Epithelial cell of prostate (primary cell): Measurements from ENCODE around the gene TAF12.
A peak's percentile ranks its signal among the peaks of the same experiment; 100 is the strongest.
"Not testable (repeated sequence)": the region's sequence is repeated elsewhere in the genome, so short reads cannot be mapped to it uniquely, and the experiment has no call there.

ENCODE experiments used
- DNase-seq: peaks from one replicate; pipeline ENCODE4 v3.0.0-alpha.2; 2011; ENCODE audit warnings: low read depth, low spot score
- H3K27ac ChIP-seq: fragments of 450-650 bp; 2 replicates; pipeline ENCODE4 v1.5.1; 2017; ENCODE audit warnings: mild to moderate bottlenecking

The TAF12 gene

GRCh38 chr1:28642847-28643635 lies at the start of gene TAF12:
Gene TAF12 (minus strand): TSS chr1:28643067. CDS start chr1:28622081, 20,986 bp downstream.
- H3K27ac ChIP-seq = peak within 1 kb of the TSS; percentile 93

GRCh38 chr1:28691627-28692026 lies 48.8 kb upstream of the TAF12 start:
- not testable (repeated sequence) for DNase-seq, H3K27ac ChIP-seq

More at GRCh38 chr1:28642847-28643635, at the start of gene TAF12:
- DNase-seq = peak; percentile 84

- H3K27ac ChIP-seq = no peak overlapping the region
- DNase-seq = no peak
Observed at GRCh38 chr1:28684937-28685336, 42.1 kb upstream of the TAF12 start.

- DNase-seq = peak; percentile 16
- H3K27ac ChIP-seq = no peak overlapping the region
Observed at GRCh38 chr1:28682840-28683239, 40.0 kb upstream of the TAF12 start.

- no peak for DNase-seq
- H3K27ac ChIP-seq = no peak overlapping the region
Observed at GRCh38 chr1:28680151-28680550, 37.3 kb upstream of the TAF12 start.

GRCh38 chr1:28675924-28676257 lies 33.0 kb upstream of the TAF12 start:
- no peak for DNase-seq
- no peak overlapping the region for H3K27ac ChIP-seq

GRCh38 chr1:28672971-28673370 lies 30.1 kb upstream of the TAF12 start:
- DNase-seq = not testable (repeated sequence)

GRCh38 chr1:28671254-28671780 lies 28.4 kb upstream of the TAF12 start:
- no peak overlapping the region for H3K27ac ChIP-seq
- DNase-seq = no peak

More at GRCh38 chr1:28672971-28673370, 30.1 kb upstream of the TAF12 start:
- H3K27ac ChIP-seq = not testable (repeated sequence)

- peak overlapping the region; percentile 97 for H3K27ac ChIP-seq
- no peak for DNase-seq
Observed at GRCh38 chr1:28668956-28669723, 26.3 kb upstream of the TAF12 start.

- DNase-seq = peak; percentile 44
- H3K27ac ChIP-seq = peak within 1 kb of the TSS; percentile 97
Observed at GRCh38 chr1:28668191-28668955, 25.5 kb upstream of the TAF12 start, which contains the start of gene GMEB1. Gene GMEB1 (plus strand): TSS chr1:28668784. CDS start chr1:28683613, 14,829 bp downstream.

- DNase-seq = no peak
- no peak overlapping the region for H3K27ac ChIP-seq
Observed at GRCh38 chr1:28666806-28667205, 23.9 kb upstream of the TAF12 start.

GRCh38 chr1:28663871-28664470 lies 21.1 kb upstream of the TAF12 start:
- no peak for DNase-seq
- no peak overlapping the region for H3K27ac ChIP-seq

- H3K27ac ChIP-seq = no peak overlapping the region
- DNase-seq = no peak
Observed at GRCh38 chr1:28656335-28656734, 13.5 kb upstream of the TAF12 start.

- not testable (repeated sequence) for H3K27ac ChIP-seq, DNase-seq
Observed at GRCh38 chr1:28655448-28656311, 12.8 kb upstream of the TAF12 start.

GRCh38 chr1:28653870-28654269 lies 11.0 kb upstream of the TAF12 start:
- H3K27ac ChIP-seq, DNase-seq: not testable (repeated sequence)

GRCh38 chr1:28653063-28653462 lies 10.2 kb upstream of the TAF12 start:
- H3K27ac ChIP-seq, DNase-seq: not testable (repeated sequence)

- peak within 1 kb of the TSS; percentile 90 for H3K27ac ChIP-seq
- DNase-seq = peak; percentile 99
Observed at GRCh38 chr1:28648474-28649198, 5.8 kb upstream of the TAF12 start, which contains the start of gene RNU11. Gene RNU11 (plus strand): TSS chr1:28648600.

- H3K27ac ChIP-seq = peak overlapping the region; percentile 90
- DNase-seq = peak; percentile 80
Observed at GRCh38 chr1:28648008-28648473, 5.2 kb upstream of the TAF12 start.
